GM19395 (cell line): ENCODE measurements around the gene DNAH8.
"Not testable (repeated sequence)": the region's sequence is repeated elsewhere in the genome, so short reads cannot be mapped to it uniquely, and the experiment has no call there.

Source experiments
- ATAC-seq: cut with Tn5 transposase; IDR thresholded peaks from one replicate; pipeline ENCODE4 v1.9.1; 2021; ENCODE audit warnings: mild to moderate bottlenecking, moderate library complexity; ENCODE audit not compliant: unreplicated experiment

Gene DNAH8

DNA sequence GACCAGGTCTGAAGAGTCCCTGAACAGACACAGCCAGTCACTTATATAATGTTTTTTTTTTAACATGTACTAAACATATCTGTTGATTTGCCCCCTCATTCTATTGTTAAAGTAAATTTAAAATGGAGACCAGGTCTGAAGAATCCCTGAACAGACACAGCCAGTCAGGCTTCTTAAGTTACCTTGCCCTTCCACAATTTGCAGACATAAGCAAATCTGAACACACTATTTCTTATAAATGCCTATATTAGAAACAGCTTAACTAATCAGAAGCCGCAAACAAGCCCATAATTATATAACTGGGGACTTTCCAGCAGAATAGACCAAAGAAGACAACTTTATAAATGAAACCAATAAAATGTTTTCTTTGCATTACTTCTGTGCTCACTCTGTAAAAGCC, 118.2 kb downstream of the DNAH8 start:
- no peak for ATAC-seq

DNA sequence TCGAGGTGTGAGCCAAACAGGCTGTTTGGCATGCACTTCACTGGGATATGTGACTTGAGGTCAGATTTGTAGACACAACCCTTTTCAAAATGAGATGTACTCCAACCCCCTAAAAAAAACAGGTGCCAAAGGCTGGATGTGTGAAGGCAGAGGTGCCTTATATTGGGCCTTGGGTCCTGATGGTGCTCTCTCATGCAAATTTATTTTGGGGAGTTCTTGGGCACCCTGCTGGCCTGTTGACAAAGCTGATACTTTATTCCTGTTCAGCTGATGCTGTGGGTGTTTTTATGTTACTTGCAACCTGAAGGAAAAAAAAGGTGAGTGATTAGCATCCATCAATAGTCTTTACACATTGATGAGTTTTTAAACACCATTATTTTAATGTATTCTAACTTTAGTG, 121.5 kb downstream of the DNAH8 start:
- ATAC-seq = no peak

DNA sequence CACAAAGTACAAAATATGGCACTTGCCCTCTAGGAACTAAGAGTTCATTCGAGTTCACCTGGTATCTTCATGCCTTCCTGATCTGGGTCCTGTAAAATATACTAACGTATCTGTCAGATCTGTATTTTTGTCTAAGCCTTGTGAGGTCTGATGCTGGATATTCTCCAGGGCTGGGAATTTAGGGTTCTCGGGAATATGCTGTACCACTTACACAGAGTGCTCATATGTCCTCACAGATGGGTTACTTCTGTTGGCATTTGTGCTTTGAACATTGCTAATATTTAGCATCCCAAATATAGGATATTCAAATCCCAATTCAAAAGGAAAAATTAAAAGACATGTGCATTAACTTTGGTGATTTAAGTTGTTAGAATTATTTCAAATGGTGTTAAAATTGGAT, 122.0 kb downstream of the DNAH8 start:
- ATAC-seq = no peak

DNA sequence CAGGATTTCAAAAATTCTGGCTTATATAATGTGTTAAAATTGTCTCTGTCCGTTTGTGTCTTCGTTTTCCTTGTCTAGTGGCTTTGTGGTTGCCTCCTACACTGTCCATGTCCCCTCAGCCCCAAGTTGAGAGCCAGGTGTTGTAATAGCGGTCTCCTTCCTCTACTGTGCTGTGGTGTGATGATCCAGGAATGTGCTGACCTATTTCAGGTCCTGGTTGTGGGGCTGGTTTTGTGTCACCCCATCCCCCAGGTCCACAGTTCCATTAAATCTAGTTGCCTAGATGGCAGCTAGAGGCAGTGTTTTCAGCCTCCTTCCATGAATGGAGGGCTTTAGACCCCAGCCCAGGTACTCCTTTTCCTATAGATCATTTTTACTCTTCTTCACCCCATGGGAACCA, 128.7 kb downstream of the DNAH8 start:
- no peak for ATAC-seq

DNA sequence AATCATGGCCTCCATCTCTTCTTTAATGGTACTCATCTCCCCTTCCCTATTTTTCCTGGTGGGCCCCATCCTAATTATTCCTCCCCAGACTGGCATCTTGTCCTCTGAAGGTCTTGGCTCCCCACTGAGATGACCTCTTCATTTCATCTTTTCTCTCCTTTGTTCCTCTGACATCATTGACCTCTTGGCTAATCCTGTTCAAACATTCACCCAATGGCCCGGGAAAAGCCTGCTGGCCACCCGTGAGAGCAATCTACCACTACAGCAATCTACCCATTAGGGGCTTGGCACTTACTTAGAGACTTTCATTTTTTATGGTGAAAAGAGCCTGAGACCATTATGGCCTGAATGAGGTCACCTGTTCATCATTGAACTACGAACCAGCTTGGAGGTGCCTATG, 130.8 kb downstream of the DNAH8 start:
- no peak for ATAC-seq

DNA sequence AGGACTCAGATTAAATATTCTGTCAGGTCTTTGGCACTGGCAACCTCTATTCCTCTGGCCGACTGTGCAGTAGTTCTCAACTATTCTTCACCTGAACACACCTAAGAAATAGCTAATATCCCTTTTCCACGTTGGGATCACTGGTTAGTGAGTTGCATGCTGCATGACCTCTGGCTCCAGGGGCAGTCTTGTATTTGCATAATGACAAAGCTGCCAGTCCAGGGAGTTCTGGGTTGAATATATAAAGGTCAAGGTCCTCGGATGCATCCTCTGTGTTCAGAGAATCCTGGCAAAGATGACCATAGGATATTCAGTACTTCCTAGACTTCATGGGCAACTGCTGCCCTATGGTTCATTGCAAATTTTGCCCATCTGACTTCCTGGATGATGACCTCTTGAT, 131.2 kb downstream of the DNAH8 start:
- no peak for ATAC-seq

DNA sequence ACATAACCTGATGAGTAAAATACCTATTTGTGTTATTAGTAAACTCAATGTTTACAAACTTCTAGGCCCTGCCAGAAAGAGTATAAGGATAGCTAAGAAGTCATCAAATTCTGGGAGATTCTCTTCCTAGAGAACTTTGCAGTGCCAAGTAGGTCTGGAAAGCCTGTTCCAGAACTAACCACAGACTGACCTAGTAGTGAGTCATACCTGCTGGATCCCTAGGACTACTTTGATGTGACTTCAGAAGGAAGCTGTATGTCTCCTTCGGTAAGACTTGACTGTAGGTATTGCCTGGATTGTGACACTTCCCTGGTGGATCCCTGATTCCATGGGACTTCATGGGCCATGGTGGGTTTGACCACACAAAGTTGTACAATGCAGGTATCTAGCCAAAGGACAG, 131.7 kb downstream of the DNAH8 start:
- ATAC-seq = no peak

DNA sequence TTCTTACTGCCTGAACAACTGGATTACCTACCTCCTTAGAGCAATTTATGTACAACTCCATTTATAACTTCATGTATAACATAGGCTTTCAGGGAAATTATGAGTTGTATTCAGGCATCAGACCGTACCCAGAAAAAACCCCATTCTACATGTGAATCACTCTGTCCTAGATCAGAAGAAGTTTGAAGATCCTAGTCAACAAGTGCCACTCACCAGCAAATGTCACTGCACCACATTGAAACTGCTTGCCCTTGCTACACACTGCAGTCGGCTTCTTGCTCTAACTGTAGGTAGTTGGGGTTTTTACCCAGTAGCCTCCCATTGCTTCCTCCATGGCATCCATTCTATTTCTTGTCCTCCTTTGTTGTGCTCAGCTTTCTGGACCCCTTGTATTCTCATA, 132.4 kb downstream of the DNAH8 start:
- ATAC-seq = no peak

DNA sequence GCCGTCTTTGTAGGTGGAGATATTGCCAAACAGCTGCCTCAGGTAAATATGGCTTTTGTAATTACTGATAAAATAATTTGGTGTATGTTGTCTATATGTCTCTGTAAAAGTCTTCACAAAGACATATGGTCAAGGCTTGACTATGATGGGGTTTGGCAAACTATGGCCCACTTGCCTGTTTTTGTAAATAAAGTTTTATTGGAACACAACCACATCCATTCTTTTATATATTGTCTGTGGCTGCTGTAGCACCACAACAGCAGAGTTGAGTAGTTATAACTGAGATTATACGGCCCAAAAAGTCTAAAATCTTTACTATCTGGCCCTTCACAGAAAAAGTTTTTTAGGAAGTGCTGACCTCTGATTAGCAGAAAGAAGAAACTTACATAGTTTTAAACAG, 133.6 kb downstream of the DNAH8 start:
- no peak for ATAC-seq

DNA sequence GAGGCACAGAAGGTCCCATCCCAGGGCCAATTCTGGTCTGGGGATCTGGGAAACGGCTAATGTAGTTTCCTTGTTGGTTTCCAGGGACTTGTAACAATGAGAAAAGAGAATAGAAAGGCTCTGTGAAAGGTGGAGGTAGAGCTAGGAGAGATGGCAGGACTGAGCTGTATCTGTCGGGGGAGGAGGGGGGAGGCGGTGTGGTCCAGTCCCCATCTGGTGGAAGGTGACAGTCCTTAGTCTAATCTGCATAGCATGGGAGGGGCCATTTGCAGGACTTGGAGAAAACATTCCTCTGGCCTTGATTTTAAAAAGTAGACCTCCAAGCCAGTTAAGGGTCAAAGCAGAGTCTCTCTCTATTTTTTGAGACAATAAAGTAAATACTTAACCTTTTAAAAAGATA, 137.1 kb downstream of the DNAH8 start:
- ATAC-seq = no peak

DNA sequence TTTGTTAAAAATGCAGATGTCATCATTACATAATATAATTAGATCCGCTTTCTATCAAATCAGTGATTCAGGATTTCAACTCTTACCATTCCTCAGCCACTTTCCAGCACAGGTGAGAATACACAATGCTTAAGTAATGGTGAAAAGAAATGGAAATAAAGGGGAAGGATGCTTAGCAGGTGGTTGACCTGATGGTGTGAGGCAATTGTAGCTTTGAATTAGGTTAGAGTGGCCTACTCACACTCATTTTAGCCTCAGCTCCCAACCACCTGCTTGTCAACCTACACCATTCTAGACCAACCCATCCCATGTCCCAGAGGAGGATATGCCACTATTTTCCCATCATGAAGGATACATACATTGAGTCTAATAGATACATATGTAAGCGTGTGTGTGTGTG, 138.1 kb downstream of the DNAH8 start:
- ATAC-seq = no peak

DNA sequence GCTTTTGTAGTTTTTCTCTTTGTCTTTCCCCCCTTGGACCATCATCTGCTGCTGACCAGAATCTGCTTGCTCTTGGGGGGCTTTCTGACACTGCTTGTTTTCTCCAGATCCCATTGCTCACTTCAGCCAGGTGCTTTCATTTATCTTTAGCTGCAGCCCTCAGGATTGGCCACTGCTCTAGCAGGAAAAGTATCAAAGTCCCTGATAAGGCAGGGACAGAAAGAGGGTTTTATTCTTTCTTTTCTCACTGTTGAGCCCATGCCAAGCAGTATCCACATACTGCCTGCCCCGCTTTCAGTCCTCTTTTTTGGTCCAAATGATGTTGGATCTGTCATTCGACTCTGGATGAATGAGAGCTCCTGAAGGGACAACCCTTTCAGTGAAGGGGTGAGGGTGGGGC, 141.4 kb downstream of the DNAH8 start:
- ATAC-seq = no peak

DNA sequence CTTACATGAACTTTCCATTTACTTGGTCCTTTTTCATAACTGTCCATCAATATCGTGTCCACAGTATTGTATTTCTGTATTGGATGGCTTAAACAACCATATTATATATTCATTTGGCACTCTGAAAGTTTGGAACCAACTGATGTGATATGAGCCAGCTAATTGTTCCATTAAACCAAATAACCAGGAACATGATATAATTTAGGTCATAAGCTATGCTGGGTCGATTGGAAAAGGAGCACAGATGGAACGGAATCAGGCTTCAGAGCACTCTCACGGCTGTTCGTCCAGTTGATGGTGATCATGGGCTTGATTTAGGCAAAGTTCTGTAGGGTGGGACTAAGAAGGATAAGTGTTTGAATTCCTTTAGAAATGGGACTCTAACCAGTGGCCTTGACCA, 142.7 kb downstream of the DNAH8 start:
- ATAC-seq = no peak

DNA sequence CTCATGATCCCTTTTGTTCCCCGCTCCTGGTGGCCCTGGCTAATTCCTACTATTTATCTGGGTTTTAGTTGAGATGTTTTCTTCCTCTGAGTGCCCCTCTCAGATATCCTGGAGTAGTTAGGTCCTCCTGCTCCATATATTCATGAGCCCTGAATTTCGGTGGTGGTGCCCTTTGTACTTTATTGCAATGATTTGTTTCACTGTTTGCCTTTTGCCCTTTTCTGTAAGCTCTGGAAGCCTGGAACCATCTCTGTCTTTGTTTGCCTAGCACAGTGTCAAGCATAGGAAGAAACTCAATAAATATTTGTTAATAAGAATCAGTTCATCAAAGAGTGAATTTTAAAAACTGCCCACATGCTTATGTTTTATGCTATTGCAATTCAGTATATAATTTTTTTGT, 144.9 kb downstream of the DNAH8 start:
- ATAC-seq = no peak

DNA sequence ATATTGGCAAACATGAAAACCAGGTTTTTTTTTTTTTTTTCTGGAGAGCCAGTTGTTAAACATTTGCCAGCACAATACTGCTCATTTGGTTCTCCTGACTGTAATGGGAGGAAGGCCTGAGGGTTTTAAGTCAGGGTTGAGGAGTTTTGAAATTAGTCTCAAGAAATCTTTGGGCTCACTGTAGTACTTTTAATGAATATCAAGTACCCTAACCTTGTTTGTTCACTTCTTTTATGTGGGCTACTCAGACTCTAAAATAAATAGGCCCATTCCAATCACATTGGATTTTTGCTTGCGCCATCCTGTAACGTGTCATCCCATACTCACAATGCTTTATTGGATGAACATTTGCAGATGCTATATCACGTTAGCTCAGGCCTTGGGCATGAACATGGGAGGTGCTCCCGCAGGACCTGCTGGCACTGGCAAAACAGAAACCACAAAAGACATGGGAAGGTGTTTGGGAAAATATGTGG, 146.9 kb downstream of the DNAH8 start:
- ATAC-seq = no peak

DNA sequence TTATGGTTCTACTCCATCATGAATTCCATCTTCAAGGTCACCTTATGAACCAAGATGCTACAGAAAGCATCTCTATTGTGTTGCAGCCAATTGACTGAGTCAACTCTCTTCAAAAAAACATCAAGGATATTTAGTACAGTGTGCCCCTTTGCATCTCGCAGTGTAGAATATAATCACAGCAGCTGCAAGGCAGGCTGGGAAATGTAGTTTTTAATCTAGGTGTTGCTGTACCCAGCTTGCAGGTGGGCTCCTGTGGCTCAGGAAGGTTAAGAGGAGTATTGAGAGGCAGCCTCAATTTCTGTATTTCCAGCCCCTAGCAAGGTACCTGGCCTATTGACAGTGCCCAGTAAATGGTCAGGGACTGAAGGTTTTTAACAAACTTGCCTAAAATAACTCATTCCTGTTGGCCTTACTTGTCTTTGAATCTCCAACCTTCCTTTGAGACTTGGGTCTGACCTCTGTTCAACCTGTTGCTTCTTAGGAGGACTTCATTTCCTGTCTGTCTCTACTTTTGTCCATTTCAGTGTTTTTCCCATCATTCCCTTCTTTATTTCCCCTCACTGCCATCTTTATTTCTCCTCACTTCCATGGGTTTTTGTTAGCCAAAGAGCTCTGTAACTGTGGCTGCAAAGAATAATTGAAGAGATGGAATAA, 150.5 kb downstream of the DNAH8 start:
- no peak for ATAC-seq

DNA sequence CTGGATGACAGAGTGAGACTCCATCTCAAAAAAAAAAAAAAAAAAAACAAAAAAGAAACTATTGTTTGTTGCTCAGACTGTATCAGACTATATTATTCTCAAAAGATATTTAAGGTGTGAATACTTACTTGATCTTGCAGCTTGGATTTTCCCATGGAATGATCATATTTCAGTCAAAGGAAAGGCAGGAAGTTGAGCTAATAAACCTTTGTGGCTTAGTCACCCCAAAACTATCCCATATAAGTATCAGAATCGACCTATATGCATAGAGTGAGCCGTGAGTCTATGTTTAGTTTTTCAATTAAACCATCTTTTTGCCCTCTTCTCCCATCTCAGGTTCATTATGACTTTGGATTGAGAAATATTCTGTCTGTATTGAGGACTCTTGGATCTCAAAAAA, 152.6 kb downstream of the DNAH8 start:
- ATAC-seq = no peak

DNA sequence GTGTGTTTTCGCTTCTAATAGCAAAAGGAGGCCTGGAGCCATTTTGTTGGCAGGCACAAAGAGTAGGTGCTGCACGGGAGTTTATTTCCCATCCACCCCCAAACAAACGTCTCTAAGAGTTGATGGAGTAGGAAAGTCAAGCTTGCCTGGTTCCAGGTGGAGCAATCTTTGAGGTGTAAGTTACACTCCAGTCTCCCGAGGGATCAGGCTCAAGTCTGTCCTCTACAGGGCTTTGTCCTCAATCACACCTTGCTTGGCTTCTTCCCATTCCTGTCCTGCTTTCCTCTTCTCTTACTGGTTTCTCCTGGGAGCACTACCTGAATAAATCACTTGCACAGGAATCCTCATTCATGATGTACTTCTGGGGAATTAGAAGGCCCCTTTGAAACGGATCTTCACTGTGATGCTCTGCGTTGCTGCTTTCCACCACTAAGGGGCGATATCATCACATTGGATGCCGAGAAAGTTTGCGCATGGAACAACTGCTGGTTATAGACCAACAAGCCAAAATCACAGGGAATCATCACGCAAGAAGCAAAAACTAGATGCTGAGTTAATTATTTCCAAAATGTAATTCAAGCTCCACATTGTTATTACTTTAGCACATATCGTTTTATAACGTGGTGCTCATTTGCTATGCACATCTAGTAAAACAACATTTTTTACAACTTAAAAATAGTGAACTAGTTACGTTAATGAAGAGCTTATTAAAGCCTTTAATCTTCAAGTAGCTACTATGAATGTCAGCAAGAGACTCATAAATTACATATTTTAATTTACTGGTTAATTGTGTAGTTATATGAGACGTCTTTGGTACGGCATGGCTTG, 156.8 kb downstream of the DNAH8 start:
- ATAC-seq = no peak

DNA sequence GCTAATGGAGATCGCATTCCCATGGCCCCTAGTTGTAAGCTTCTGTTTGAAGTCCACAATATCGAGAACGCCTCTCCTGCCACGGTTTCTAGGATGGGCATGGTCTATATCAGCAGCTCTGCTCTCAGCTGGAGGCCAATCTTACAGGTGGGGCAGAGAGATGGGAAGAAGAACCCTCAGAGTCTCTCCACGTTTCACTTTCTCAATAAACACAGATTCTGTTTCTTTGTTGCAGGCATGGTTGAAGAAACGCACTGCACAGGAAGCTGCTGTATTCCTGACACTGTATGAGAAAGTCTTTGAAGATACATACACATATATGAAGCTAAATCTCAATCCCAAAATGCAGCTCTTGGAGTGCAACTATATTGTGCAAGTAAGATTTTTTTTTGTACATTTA, 157.9 kb downstream of the DNAH8 start:
- ATAC-seq = no peak

DNA sequence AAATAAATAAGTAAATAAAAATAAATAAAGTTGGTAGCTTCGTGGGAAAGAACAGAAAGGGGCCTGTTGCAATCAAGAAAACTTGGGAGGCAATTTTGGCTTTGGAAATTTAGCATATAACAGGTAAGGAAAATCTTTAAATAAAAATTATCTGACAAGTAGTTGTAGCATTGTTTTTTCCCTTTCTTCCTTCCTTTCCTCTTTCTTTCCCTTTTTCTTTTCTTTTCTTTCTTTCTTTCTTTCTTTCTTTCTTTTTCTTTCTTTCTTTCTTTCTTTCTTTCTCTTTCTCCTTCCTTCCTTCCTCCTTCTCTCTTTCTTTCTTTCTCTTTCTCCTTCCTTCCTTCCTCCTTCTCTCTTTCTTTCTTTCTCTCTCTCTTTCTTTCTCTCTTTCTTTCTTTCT, 158.7 kb downstream of the DNAH8 start:
- ATAC-seq = not testable (repeated sequence)

DNA sequence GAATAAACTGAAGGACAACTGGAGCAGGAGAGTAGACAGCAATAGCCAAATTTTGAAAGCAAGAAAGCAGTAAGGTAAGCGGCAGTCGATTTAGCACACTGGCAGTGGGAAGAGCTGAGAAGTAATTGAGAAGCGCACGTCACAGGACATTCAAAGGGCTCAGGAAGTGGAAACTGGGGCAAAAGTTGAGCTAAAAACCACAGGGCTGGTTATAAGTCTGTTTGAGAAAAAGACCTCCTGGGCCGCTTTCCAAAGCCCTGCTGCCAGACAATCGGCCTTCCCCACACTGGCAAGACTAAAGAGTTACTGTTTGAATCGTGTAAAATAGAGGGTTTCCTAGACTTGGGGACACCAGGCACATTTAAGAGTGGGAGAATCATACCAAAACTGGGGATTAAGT, 161.4 kb downstream of the DNAH8 start:
- ATAC-seq = no peak

DNA sequence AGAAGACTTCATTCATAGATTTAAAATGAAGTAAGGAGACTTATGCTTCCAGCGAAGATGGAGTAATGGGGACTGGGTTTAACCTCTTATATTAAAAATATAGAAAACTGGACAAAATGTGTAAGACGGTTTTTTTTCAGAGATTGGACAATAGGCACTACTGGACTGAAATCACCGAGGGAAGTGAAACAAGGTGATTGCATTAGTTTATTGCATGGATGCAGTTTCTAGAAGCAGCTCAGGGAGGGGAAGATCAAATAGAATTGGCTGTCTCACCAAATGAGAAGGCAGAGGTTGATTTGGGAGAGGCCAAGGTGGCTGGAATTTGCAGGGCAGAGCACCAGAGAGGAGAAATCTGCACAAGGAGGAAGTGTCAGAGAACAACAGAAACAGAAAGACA, 162.6 kb downstream of the DNAH8 start:
- ATAC-seq = no peak

DNA sequence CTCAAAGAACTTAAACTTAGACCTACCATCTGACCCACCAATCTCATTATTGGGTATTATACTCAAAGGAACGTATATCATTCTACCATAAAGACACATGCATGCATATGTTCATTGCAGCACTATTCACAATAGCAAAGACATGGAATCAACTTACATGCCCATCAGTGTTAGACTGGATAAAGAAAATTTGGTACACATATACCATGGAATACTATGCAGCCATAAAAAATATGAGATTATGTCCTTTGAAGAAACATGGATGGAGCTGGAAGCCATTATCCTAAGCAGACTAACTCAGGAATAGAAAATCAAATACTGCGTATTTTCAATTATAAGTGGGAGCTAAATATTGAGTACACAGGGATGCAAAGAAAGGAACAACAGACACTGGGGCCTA, 167.0 kb downstream of the DNAH8 start:
- ATAC-seq = no peak
